AG09319 (cell line): ENCODE data around the gene OGFOD3.

ENCODE experiments used
- DNase-seq: peaks from one replicate; pipeline ENCODE4 v3.0.0-alpha.2; 2010; ENCODE audit warnings: low read depth; ENCODE audit errors: extremely low read depth
- CTCF ChIP-seq: IDR thresholded peaks from 2 replicates; pipeline ENCODE4 v1.5.1; 2011; ENCODE audit warnings: low read depth, mild to moderate bottlenecking, inconsistent platforms, low read length, moderate library complexity

The OGFOD3 gene

GRCh38 chr17:82424001-82424862 is 5.8 kb upstream of the OGFOD3 start:
- TF ChIP-seq CTCF: peak; percentile 70
- peak; percentile 4 for DNase-seq

- no peak for DNase-seq
- no peak for TF ChIP-seq CTCF
Measured at GRCh38 chr17:82419540-82419939, 1.2 kb upstream of the OGFOD3 start.

GRCh38 chr17:82416771-82417170 is 1.6 kb downstream of the OGFOD3 start:
- no peak for DNase-seq
- TF ChIP-seq CTCF: no peak; the same call in none of the 2 replicates

- DNase-seq: no peak
- TF ChIP-seq CTCF: no peak
Measured at GRCh38 chr17:82416264-82416663, 2.1 kb downstream of the OGFOD3 start.

- TF ChIP-seq CTCF: no peak
- DNase-seq: no peak
Measured at GRCh38 chr17:82415786-82416185, 2.6 kb downstream of the OGFOD3 start.

- no peak for TF ChIP-seq CTCF
- no peak for DNase-seq
Measured at GRCh38 chr17:82415336-82415735, 3.0 kb downstream of the OGFOD3 start.

- peak; percentile 27 for DNase-seq
- TF ChIP-seq CTCF: peak; percentile 72
Measured at GRCh38 chr17:82414548-82415281, 3.7 kb downstream of the OGFOD3 start.
